Heart left ventricle (tissue), 16 donors: ENCODE data around the gene SUB1. TPM values are rescaled to one million over a fixed set of nuclear protein-coding genes. Genes with fewer than 3 reads are reported as not detected.

Source experiments
- ATAC-seq, 4 donors: fragments of 200-7000 bp; cut with Tn5 transposase; one replicate each; pipeline ENCODE4 v1.9.1; 2020 to 2022; ENCODE audit warnings: moderate library complexity in 4 of 4, mild to moderate bottlenecking in 3 of 4, moderate number of reproducible peaks in 1 of 4
- DNase-seq, 5 donors: peaks; one replicate each; pipeline ENCODE4 v3.0.0-alpha.2; 2020
- H3K27ac ChIP-seq, 12 donors: fragments of 200-600 bp; sonication (generic) in 4 of 12; one replicate each; pipeline versions ENCODE4 v1.5.0 to v1.8.0; 2016 to 2022; ENCODE audit warnings: mild to moderate bottlenecking in 2 of 12
- H3K27me3 ChIP-seq, 9 donors: fragments of 200-600 bp; sonication (generic) in 2 of 9; one replicate each; pipeline versions ENCODE4 v1.5.1 to v1.8.0; 2016 to 2022; ENCODE audit warnings: mild to moderate bottlenecking in 3 of 9
- H3K36me3 ChIP-seq, 9 donors: fragments of 200-600 bp; sonication (generic) in 2 of 9; one replicate each; pipeline versions ENCODE4 v1.5.0 to v1.8.0; 2018 to 2022; ENCODE audit warnings: mild to moderate bottlenecking in 2 of 9
- H3K4me1 ChIP-seq, 12 donors: fragments of 200-600 bp; sonication (generic) in 4 of 12; one replicate each; pipeline versions ENCODE4 v1.5.0 to v1.8.0; 2016 to 2022; ENCODE audit warnings: mild to moderate bottlenecking in 3 of 12
- H3K4me3 ChIP-seq, 12 donors: fragments of 200-600 bp; sonication (generic) in 4 of 12; one replicate each; pipeline versions ENCODE4 v1.5.0 to v1.8.0; 2017 to 2022; ENCODE audit warnings: mild to moderate bottlenecking in 9 of 12, moderate library complexity in 4 of 12
- H3K9me3 ChIP-seq, 12 donors: fragments of 200-600 bp; sonication (generic) in 4 of 12; one replicate each; pipeline versions ENCODE4 v1.5.0 to v1.8.0; 2016 to 2022; ENCODE audit warnings: mild to moderate bottlenecking in 1 of 12
- CTCF ChIP-seq, 12 donors: fragments of 200-600 bp; sonication (generic) in 4 of 12; IDR thresholded peaks; one replicate each; pipeline versions ENCODE4 v1.5.0 to v1.8.0; 2018 to 2022; ENCODE audit warnings: antibody characterized with exemption in 12 of 12, mild to moderate bottlenecking in 5 of 12
- POLR2A ChIP-seq, 2 donors: fragments of 450-650 bp; IDR thresholded peaks; one replicate each; pipeline ENCODE4 v1.6.1; 2017; ENCODE audit warnings: antibody characterized with exemption in 2 of 2, mild to moderate bottlenecking in 2 of 2, moderate library complexity in 2 of 2
- WGBS, 4 donors: extraction: QIAGEN DNeasy Blood & Tissue Kit in 2 of 4; methylation state at CpG; one replicate each; pipeline versions ENCODE4 v1.1.5 to v1.1.7; 2013 to 2018; 5-methylcytosine and 5-hydroxymethylcytosine counted together
- intact Hi-C, 10 donors: fragments of 100-400 bp; cut with DNase I; formaldehyde crosslinking; loops; one replicate each; pipeline versions ENCODE4 v1.11.1 to v1.14.2; 2022
- polyA plus RNA-seq, 2 donors: library from polyadenylated mRNA; stranded (reverse); fragments of 200-250 nt; gene quantifications; one replicate each; pipeline ENCODE4 v1.2.3, GENCODE V29; 2013
- total RNA-seq, 9 donors: library from RNA; depleted of rRNA in 2 of 9; stranded (reverse); fragments of >200 nt in 2 of 9; fragmentation: NEBNext Ultra II Directional in 3 of 9; extraction: Animal tissue kit (Norgen Biotek cat#: 25700) in 3 of 9; gene quantifications; one replicate each; pipeline versions ENCODE4 v1.1.0 to v1.2.4, GENCODE V29; 2016 to 2023
- donor health status: ischemic (EF 13 %, LVEDD 7.1; RV severe dilation, severe dysfunction).
- donor health status: healthy with polysubstance abuse.
- donor health status: DM: no; HTN: yes; CAD: no.
- donor health status: DM: no; HTN: no; CAD: no.
- donor health status: ischemic (EF 25% LVEDD 6.9; RV normal size, moderate dysfunction).
- donor health status: ischemic (EF 25% LVEDD 5.7; RV mildly dilated, moderate dysfunction).
- donor health status: healthy.
- donor health status: DM: yes; HTN: yes; CAD: no.
- donor health status: ischemic (EF 35%, LVEDD 5.7; RV mildly dilated, moderate dysfunction).
- donor health status: nonischemic (EF 11% LVEDD 7.7; RV severe dilation, severe dysfunction).
- donor health status: DM: yes; HTN: yes; CAD: no.
- donor health status: PGD.
- donor health status: ischemic (EF 29% LVEDD 5.4; RV normal size, mild dysfunction).
- donor health status: nonischemic (EF 23%, LVEDD 6.1; RV moderate dilation, normal function).

SUB1 gene
- total and polyA plus RNA-seq, 11 donors, result 118 to 244 (median 187) TPM

GRCh38 chr5:32585122-32585445 lies 273 bp upstream of the SUB1 start:
- intact Hi-C loops, result loop anchor here in 5 of 10 donors (5.0 to 10.0 kb wide), 4 partner anchors 78 to 350 kb away; no protein-coding TSS in a partner anchor
- Histone ChIP-seq H3K9me3 (peaks cover 0 to 14% (median 0%) of the 10 kb centered on the region in 12 donors), H3K4me1 (peaks cover 4 to 72% (median 14%) of the 10 kb centered on the region in 12 donors), H3K36me3 (peaks cover 0 to 19% (median 16%) of the 10 kb centered on the region in 9 donors), H3K27me3 (no peaks in the 10 kb centered on the region), H3K27ac (peak overlapping the region in 11 of 12 donors; percentile 93 to 100 (median 99)), H3K4me3 (peak overlapping the region; percentile 85 to 98 (median 93))
- ATAC-seq (no peak), DNase-seq (no peak)
- TF ChIP-seq POLR2A (IDR thresholded peaks at IDR 0.05) (no peak), CTCF (IDR thresholded peaks at IDR 0.05) (no peak)
- 26 to 30% (median 28%) methylated on average over 8 of the region's 8 CpGs for WGBS, 4 donors

GRCh38 chr5:32586276-32586599 lies 881 bp downstream of the SUB1 start:
- peak overlapping the region; percentile 85 to 98 (median 93) for H3K4me3 ChIP-seq
- no peaks in the 10 kb centered on the region for H3K27me3 ChIP-seq
- DNase-seq (no peak), ATAC-seq (no peak)
- WGBS, 4 donors, result 0% methylated on average over 6 of the region's 6 CpGs
- peaks cover 4 to 77% (median 15%) of the 10 kb centered on the region in 12 donors for H3K4me1 ChIP-seq
- peak overlapping the region; percentile 93 to 100 (median 99) for H3K27ac ChIP-seq
- TF ChIP-seq CTCF (IDR thresholded peaks at IDR 0.05) (no peak), POLR2A (IDR thresholded peaks at IDR 0.05) (no peak)
- peaks cover 0 to 30% (median 23%) of the 10 kb centered on the region in 9 donors for H3K36me3 ChIP-seq
- intact Hi-C loops, result loop anchor here in 5 of 10 donors (5.0 to 10.0 kb wide), 4 partner anchors 79 to 351 kb away; no protein-coding TSS in a partner anchor
- peaks cover 0 to 14% (median 0%) of the 10 kb centered on the region in 12 donors for H3K9me3 ChIP-seq

- H3K4me1 ChIP-seq, result peaks cover 4 to 76% (median 17%) of the 10 kb centered on the region in 12 donors
- no peak for DNase-seq
- no peak for TF ChIP-seq CTCF (IDR thresholded peaks at IDR 0.05)
- no peak for TF ChIP-seq POLR2A (IDR thresholded peaks at IDR 0.05)
- H3K9me3 ChIP-seq, result peaks cover 0 to 14% (median 0%) of the 10 kb centered on the region in 12 donors
- no peak for ATAC-seq
- peak overlapping the region in 10 of 12 donors; percentile 85 to 98 (median 91) for H3K4me3 ChIP-seq
- no peaks in the 10 kb centered on the region for H3K27me3 ChIP-seq
- peaks cover 0 to 39% (median 32%) of the 10 kb centered on the region in 9 donors for H3K36me3 ChIP-seq
- WGBS, 4 donors, result 57 to 66% (median 65%) methylated on average over 6 of the region's 6 CpGs
- H3K27ac ChIP-seq, result peak overlapping the region in 4 of 12 donors; percentile 0 to 100 (median 100)
- intact Hi-C loops, result loop anchor here in 5 of 10 donors (5.0 to 10.0 kb wide), 4 partner anchors 80 to 352 kb away; no protein-coding TSS in a partner anchor
These were observed 1.8 kb downstream of the SUB1 start for GRCh38 chr5:32587067-32587551.

GRCh38 chr5:32589416-32589815 lies 4.1 kb downstream of the SUB1 start:
- ATAC-seq, result no peak
- intact Hi-C loops, result loop anchor here in 7 of 10 donors (2.0 to 10.0 kb wide), 5 partner anchors 82 to 355 kb away; no protein-coding TSS in a partner anchor
- DNase-seq, result no peak
- Histone ChIP-seq H3K27ac (no peak overlapping the region), H3K4me1 (peaks cover 4 to 61% (median 17%) of the 10 kb centered on the region in 12 donors), H3K4me3 (no peak overlapping the region), H3K27me3 (no peaks in the 10 kb centered on the region), H3K9me3 (peaks cover 0 to 8% (median 0%) of the 10 kb centered on the region in 12 donors), H3K36me3 (peaks cover 0 to 62% (median 55%) of the 10 kb centered on the region in 9 donors)
- TF ChIP-seq POLR2A (IDR thresholded peaks at IDR 0.05), result no peak
- TF ChIP-seq CTCF (IDR thresholded peaks at IDR 0.05), result no peak
- 75 to 80% (median 78%) methylated on average over 8 of the region's 8 CpGs for WGBS, 4 donors
